Gastroesophageal sphincter (tissue), 3 donors: ENCODE results near the gene NANOS1.

Experiments
- POLR2A ChIP-seq, 2 donors: fragments of 450-650 bp; IDR thresholded peaks; one replicate each; pipeline ENCODE4 v1.6.1; 2017; ENCODE audit warnings: antibody characterized with exemption in 2 of 2, mild to moderate bottlenecking in 2 of 2, moderate library complexity in 1 of 2
- POLR2AphosphoS5 ChIP-seq: sonication (generic); formaldehyde crosslinking; IDR thresholded peaks from one replicate; pipeline ENCODE4 v1.6.1; 2017; ENCODE audit warnings: antibody characterized with exemption
- TF ChIP-seq, protein P1 (sequence below), 4 experiments: fragments of 200-600 bp in 2 of 4; fragments of 450-650 bp in 2 of 4; sonication (generic) in 1 of 4; IDR thresholded peaks; one replicate each; pipeline ENCODE4 v1.5.1; 2017 to 2019; ENCODE audit warnings: antibody characterized with exemption in 4 of 4, mild to moderate bottlenecking in 2 of 4, moderate library complexity in 2 of 4

DNA sequence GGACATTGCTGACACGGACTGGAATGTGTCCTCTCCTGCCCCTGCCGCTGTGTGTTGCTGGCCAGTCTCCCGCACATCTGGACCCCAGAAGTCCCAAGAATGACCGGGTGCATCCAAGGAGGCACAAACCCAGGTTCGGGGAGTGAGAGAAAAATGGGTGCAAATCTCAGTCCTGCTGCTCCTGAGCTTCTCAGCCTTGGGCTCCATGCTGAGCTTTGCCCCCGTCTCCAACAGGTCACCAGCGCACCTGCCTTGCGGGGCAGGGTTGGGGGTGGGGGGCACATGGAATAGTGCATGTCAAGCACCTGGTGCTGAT lies 6.0 kb upstream of the NANOS1 start:
- TF ChIP-seq, protein P1, sequence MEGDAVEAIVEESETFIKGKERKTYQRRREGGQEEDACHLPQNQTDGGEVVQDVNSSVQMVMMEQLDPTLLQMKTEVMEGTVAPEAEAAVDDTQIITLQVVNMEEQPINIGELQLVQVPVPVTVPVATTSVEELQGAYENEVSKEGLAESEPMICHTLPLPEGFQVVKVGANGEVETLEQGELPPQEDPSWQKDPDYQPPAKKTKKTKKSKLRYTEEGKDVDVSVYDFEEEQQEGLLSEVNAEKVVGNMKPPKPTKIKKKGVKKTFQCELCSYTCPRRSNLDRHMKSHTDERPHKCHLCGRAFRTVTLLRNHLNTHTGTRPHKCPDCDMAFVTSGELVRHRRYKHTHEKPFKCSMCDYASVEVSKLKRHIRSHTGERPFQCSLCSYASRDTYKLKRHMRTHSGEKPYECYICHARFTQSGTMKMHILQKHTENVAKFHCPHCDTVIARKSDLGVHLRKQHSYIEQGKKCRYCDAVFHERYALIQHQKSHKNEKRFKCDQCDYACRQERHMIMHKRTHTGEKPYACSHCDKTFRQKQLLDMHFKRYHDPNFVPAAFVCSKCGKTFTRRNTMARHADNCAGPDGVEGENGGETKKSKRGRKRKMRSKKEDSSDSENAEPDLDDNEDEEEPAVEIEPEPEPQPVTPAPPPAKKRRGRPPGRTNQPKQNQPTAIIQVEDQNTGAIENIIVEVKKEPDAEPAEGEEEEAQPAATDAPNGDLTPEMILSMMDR (IDR thresholded peaks at IDR 0.05) = no peak
- TF ChIP-seq POLR2A (IDR thresholded peaks at IDR 0.05) = no peak
- TF ChIP-seq POLR2AphosphoS5 = no peak
